ENCODE results near the gene HSDL2.

- TF ChIP-seq CTCF (conservative IDR thresholded peaks at IDR 0.05) (no peak), ZFX (IDR thresholded peaks at IDR 0.05) (no peak)
Measured at GRCh38 chr9:112472996-112473395, 93.1 kb downstream of the HSDL2 start.

Data from C4-2B (cell line).